Esophagus muscularis mucosa (tissue), 3 donors: ENCODE data around the gene DPP4.

ENCODE experiments used
- CTCF ChIP-seq, 3 experiments: fragments of 200-600 bp in 2 of 3; fragments of 450-650 bp in 1 of 3; sonication (generic) in 2 of 3; IDR thresholded peaks; one replicate each; pipeline ENCODE4 v1.5.1; 2017 to 2019; ENCODE audit warnings: antibody characterized with exemption in 3 of 3, mild to moderate bottlenecking in 2 of 3, moderate library complexity in 1 of 3
- EP300 ChIP-seq: sonication (generic); formaldehyde crosslinking; IDR thresholded peaks from one replicate; pipeline ENCODE4 v1.6.1; 2017; ENCODE audit warnings: antibody characterized with exemption

- TF ChIP-seq EP300 = no peak
- TF ChIP-seq CTCF (IDR thresholded peaks at IDR 0.05) = no peak
These were observed 16.6 kb downstream of the DPP4 start for GRCh38 chr2:162057426-162057825.
